Inflammatory macrophage treated with lipopolysaccharide for 4 hours (primary cell): ENCODE results near the gene RFX4.

Experiments used
- DNase-seq: peaks from one replicate; pipeline ENCODE4 v3.0.0-alpha.2; 2020

Gene RFX4

DNA sequence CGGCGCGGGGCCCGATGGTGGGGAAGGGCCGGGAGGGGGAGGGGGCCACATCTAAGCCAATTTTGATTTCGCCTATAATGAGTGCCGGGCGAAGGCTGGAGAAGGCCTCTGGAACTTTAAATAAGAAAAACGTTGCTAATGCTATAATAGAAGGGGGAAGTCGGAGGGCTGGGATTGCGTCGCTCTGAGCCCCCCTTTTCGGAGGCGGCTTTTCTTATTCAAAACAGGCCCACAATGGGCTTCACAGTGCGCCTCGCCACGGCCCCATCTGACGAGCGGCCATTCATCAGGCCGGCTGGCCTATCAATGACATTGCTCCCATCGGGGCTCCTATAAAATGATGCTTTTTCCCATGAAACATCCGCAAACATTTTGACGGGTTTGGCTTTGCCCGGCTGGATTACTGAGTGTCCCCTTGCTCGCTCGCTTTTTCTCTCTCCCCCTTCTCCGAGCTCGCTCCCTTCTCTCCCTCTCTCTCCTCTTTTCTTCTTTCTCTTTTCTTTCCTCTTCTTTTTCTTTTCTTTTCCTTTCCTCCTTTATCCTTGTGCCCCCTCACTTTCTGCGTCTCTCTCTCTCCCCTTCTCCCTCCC lies at the start of gene RFX4:
Gene RFX4, plus strand, starts transcription at position 364 of the 590 bp plus-strand sequence. CDS start 317 bp downstream, outside the sequence.
- no peak for DNase-seq

DNA sequence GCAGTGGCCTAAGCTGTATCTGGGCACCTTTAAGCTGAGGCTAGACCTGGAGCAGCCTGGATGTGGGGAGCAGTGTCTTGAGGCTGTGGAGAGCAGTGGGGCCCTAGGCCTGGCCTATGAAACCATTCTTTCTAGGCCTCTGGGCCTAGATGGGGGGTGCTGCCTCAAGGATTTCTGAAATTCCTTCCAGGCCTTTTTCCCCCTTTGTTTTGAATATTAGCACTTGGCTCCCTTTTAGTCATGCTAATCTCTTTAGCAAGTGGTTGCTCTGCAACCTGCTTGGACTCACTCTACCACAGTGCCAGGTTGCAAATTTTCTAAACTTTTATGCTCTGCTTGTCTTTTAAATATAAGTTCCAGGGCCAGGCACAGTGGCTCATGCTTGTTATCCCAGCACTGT lies 41.6 kb upstream of the RFX4 start:
- no peak for DNase-seq

DNA sequence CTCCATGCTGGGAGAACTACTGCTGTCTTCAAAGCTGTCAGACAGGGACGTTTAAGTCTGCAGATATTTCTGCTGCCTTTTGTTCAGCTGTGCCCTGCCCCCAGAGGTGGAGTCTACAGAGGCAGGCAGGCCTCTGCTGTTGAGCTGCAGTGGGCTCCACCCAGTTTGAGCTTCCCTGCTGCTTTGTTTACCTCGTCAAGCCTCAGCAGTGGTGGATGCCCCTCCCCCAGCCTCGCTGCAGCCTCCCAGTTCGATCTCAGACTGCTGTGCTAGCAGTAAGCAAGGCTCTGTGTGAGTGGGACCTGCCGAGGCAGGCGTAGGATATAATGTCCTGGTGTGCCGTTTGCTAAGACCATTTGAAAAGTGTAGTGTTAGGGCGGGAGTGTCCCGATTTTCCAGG lies 31.4 kb upstream of the RFX4 start:
- no peak for DNase-seq

DNA sequence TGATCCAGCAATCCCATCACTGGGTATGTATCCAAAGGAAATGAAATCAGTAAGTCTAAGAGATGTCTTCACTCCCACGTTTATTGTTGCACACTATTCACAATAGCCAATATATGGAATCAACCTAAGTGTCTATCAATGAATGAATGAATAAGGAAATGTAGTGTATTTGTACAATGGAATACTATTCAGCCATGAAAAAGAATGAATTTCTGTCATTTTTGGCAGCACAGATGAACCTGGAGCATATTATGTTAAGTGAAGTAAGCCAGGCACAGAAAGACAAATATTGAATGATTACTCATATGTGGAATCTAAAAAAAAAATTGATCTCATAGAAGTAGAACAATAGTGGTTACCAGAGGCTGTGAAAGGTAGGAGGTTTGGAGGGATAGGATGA lies 30.6 kb upstream of the RFX4 start:
- no peak for DNase-seq

DNA sequence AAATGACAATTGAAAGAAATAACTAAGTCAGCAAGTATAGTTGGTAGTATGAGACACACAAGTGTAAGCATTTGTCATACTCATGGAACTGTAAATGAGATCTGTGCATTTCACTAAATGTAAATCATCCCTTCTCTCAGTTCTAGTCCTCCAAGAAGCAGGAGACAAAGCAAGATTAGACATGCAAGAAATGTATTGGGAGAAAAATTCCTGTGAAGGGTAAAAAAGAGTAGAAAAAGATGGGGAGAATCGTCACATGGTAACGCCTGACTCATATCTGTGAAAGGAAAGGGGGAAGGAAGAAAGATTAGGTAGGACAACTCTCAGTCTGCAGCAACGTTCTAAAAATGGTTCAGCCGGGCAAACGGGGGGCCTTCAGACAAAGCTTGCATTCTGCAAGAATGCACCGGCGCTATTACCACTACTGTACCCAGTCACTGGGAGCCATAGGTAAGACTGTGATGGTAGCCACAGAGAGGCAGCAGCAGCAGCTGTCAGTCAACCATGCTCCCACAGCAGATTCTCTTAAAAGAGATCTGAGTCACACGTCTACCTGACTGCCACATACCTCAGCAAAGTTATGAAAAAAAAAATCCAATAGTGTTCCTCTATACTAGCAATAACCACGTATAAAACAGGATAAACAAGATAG lies 18.0 kb upstream of the RFX4 start:
- no peak for DNase-seq

DNA sequence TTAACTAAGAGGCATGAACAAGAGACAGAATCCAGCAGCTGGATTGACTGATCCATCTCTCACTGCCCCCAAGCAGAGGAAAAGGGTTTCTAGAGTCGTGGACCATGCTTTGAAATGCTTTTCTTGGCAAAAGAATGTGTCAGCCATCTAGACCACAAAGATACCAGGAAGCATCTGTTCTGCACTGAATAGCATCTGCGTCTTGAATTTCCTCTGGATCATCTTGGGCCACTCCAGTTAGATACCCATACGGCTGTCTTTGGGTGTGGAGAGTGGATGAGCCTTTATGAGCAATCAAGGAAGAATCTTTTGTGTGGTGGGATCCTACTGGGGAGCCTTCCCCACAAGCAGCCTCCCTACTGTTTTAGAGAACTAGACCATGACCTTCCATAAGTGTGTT lies 16.0 kb upstream of the RFX4 start:
- no peak for DNase-seq

DNA sequence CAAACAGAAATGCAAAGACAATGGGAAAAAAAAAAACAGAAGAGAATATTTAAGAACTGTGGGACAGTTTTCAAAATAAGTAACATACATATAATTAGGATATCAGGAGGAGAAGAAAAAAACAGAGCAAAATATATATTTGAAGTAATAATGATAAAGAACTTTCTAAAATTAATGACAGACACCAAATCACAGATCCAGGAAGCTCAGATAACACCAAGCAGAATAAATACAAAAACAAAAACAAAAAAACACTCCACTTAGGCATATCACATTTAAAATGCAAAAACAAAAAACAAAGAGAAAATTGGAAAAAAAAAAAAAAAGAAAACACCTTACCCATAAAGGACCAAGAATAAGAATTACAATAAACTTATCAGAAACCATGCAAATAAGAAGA lies 9.6 kb upstream of the RFX4 start:
- no peak for DNase-seq

DNA sequence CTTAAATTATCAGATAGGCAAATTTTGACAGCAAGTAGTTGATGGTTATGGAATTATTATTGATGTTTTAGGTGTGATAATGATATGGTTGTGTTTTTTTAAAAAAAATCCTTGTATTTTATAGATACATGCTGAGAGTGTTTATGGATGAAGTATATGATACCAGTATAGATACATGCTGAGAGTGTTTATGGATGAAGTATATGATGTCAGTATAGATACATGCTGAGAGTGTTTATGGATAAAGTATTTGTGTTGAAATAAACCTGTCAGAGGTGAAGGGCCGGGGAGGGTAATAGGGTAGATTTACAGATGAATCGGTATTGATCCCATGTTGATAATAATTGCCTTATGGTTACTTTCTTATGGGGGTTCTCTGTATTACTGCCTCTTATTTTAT lies 6.0 kb upstream of the RFX4 start:
- no peak for DNase-seq

DNA sequence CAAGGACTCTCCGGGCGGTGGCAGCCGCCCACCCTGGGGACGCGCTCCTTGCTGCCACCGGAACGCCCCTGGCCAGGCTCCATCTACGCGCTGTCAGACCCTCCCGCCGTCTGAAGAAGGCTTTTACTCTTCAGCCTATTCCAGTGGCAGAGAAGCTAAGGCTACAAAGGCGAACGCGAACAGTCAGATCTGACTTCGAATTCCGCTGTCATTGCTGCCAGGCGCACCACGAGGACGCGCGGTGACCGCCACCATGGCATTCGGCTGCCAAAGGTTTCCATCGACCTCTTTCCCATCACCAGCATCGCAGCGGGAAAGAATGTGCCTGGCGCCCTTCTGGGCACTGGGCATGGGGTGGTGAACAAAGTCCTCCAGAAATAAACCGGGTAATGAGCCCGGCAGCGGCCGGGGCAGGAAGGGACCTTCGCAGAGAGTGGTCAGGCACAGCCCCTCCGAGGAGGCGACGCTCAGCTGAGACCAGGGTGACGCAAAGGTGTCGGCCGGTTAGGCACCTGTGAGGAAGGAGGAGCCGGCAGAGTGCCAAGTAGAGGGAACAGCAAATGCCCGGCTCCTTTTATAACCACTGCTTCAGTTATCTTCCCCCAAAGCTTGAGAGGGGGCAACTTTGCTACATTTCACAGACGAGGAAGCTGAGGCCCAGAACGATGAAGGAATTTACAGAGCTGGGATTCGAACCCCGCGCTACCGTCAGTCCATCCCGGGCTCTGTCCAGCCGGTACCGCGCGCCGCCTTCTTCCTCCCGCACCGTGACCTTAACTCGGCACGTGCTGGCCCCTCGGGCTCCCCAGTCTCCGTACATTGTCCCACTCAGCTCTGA lies 1.9 kb upstream of the RFX4 start:
- DNase-seq: no peak

DNA sequence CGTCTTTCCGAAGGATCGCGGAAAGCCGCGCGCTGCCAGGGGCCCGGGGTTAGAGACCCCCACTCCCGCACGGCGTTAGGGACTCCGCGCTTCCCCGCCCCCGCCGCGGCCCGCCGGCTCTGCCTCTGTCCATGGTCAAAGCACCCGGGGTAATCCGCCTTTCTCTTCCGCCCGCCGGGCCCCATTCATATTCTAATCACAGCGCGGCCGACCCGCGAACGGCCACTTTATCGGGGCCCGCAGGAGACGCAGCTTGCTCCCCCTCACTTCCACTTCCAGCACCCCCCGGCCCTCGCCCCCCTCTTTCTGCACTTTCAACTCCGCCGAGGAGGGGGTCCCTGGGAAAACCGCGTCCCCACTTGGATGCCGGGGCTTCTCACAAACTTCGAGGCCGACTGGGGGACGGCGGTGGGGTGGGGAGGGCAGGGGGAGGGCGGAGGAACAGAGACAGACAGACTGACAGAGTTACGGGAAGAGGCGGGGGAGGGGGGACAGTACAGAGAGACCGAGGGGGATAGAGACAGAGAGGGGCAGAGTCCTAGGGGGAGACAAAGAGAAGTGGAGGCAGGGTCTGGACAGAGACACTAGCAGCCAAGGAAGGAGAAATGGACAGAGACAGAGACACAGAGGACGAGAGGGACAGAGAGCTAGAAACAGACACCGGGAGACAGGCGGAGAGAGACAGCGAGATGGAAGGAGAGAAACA lies 1.1 kb upstream of the RFX4 start:
- no peak for DNase-seq

DNA sequence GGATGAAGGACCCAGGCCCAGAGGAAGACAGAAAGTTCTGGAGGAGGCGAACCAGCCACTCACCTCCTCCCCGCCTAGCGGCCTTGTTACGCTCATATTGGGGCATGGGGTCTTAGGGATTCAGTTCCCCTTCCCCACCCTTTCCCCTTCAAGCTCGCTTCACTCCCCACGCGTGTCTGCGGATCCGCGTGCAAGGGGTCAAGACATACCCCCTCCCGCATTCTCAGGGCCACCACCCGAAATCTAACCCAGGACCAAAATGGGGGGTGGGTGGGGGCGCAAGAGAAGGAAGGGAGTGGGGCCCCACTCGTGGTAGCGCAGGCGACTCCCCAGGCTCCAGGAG lies 584 bp upstream of the RFX4 start:
- no peak for DNase-seq

DNA sequence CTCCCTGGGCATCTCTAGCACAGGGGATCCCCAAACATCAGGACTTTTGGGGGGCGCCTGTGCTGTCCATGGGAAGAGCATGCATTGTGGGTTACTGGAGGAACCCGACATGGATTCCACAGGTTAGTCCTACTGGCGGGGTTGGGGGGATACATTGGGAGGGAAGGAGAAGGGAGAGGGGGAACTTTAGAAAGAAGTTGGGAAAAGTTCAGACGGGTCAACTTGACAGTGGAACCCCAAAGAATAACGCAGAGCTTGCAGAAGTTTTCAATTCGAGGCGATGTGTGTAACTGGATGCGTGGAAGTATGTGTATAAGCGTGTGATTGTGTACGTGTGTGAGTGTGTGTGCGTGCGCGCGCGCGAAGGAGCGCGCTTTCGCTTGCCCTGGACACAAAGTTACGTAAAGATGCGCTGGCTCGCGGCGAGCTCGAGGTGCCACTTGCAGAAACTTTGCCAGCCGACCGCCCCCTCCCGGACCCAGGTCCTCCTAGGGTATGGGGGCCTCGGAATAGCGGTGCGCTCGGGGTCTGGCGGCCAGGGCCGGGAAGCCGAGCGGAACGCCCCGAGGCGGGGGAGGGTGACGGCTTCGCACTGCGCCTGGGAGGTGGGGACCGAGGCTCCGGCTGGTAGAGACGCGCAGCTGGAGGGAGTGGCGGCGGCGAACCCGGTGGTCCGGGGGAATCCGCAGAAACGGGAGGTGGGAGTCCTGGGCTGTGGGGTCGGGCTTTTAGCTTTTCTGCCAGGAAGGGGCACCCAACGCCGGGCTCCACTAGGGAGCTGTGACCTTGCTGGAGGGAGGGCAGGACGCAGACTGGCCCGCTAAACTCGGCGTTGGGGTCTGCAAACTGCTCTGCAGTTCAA lies 669 bp downstream of the RFX4 start:
- no peak for DNase-seq

DNA sequence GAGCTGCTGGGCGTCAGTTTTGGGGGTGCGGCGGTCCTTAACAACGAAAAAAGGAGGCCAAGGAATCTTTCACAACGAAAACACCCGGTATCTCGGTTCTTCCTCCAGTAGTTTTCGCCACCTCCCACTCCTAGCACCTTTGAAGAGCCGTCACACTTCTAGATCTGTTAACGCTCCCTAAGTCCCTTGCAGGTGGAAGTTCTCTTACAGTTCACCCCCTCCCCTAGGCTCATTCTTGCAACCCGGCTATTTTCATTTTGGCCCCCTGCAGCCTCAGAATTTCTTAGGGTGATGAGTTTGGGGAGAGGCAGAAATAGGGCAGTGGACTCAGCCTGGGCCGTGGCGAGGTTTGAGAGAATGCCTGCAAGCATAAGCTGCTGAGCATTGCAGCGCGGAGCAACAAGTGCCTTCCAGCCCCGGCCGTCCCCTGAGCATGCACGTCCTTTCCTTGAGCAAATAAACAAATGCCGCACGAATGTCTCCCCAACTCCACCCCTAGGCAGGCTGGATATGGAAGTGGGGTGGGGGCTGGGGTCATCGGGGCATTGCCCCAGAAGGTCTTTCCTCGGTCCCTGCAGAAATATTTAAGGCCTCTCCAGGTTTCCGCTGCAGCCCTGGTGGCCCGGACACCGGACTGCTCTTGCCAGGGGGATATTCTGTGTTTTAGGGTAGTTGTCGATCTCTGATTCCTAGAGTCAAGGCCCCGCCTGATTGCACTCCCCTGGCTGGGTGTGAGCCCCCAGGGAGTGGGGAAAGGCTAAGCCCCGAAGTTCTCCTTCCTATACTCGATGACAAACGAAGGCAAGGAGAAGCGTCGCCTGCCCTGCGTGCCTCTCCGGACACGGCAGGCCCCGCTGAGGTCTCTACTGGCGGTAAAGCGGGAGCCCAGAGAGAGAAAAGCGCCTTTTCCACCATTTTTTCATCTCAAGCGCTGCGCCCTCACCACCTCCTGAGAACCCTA lies 1.6 kb downstream of the RFX4 start:
- no peak for DNase-seq

DNA sequence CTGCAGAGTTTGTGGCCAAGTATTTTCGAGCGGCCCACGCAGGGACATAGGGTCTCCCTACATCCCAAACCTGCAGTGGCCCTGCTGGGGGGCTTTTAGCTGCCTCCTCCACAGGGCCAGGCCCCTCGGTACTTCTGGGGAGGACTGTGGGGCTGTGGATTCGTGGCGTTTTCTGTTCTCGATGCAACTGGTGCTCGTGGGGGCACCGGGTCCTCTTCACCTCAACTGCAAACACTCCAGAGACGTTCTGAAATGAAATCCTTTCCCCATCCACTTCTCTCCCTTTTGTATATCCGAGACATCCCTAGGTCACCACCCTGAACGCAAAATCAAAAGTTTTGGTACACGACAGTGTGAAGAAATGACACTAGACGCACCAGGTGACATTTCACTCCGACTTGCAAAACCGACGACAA lies 2.3 kb downstream of the RFX4 start:
- DNase-seq: no peak

DNA sequence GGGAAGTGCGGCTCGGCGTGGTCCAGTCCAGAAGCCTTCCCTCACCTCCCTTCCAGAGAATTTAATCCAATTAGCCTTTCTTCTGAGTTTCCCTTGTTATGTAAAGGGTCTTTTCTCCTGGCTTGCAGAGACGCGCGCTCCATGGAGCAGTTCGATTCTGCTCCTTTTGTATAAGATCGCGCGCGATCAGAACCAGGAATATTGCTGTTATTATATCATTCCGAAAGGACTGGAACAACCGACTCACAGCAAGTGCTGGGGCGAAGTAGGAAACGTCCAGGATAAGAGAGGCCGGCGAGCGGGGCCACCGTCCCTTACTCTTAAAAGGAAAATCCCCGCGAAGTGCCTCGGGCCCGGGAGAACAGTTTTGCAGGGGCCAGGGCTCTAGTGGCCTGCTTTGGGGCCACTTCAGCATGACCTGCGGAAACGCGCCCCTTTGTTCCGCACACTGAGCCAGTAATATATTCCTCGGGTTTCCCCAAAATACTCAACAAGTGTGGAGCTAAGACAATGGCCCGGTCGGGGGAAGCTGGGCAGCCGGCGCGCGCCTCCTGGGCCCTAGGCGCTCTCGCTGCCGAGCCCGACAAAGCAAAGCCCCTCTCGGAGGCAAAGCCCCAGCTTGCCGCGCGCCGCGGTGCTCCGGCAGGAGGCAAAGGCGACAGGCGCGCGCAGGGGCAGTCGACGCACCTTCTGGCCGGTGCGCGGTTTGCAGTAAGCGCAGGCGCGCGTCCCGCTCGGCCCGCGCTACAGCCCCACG lies 2.9 kb downstream of the RFX4 start:
- DNase-seq: no peak

DNA sequence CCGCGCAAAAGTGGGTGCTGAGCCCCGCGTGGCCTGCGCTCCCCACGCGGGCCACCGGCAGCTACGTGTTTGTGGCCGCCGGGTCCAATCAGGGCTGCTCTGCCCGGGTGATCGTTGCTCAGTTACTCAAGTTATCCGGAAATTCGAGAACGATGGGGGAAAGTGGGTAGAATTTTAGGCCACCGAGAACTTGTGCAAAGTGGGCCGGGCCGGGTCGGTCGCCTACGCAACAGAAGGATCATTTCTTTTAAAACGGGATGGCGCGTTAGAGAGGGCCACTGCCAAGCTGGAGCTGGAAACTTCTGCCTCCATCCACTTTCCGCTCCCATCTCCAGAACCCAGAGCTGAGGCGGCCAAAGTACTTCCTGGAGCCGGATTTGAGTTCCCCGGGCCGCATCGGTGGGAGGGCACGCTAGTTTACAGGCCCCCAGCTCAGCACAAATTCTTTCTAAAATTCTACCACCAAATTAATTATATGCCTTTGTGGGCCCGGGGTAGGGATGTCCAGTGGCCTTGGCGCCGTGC lies 3.5 kb downstream of the RFX4 start:
- no peak for DNase-seq

DNA sequence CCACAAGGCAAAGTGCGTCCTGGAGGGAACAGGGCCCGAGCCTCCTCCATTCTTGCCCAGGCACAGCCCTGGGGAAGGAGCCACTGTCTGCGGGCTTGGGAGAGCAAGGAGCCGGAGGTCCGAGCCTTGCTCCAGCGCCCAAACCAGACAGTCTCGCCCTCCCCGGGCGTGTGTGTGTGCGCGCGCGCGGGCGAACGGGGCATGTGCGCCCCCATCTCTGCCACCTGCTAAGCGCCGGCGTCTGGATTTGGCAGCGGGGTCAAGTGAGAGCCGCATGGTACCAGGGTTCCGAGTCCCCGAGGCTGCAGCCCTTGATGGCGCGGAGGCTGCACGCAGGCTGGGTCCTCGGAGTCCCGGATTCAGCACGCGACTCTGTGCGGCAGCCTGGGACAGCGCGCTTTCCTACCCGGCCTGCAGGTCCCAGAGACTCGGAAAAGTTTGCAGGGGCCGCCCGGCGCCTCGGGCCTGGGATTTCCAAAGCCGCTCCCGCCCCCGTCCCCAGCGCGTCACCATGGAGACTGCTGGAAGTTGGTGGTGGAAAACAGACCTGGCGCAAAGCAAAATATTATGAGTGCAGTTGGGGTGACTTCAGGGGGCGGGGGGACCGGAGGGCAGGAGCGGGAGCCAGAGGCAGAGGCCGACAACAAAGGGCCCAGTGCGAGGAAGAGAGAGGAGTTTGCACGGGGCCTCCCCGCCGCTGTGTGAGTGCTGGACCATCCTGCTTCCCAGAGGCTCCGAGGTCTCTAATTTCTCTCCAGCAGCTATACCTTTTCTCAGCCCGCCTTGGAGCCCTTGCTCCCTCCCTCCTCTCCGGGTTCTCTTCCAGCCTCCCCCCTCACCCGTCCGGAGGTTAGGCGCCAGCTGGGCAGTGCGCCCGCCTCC lies 4.2 kb downstream of the RFX4 start:
- no peak for DNase-seq

DNA sequence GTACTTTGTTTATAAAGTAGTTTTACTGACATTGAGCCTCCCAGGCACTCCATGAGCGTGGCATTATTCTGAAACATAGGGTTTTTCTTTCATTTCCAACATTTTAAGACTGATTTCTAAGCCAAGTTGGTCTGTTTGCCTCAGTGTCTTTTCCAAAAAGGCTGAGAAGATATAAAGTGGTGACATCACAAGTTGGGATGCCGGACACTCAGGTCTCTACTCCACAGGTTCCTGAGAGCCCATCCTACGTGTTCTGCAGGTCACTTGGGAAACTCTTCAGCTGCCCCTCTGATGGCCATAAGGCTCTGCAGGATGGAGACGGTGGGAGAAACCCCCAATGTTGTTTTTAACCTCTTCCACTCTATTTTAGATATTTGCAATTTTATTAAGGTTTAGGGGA lies 6.0 kb downstream of the RFX4 start:
- no peak for DNase-seq

DNA sequence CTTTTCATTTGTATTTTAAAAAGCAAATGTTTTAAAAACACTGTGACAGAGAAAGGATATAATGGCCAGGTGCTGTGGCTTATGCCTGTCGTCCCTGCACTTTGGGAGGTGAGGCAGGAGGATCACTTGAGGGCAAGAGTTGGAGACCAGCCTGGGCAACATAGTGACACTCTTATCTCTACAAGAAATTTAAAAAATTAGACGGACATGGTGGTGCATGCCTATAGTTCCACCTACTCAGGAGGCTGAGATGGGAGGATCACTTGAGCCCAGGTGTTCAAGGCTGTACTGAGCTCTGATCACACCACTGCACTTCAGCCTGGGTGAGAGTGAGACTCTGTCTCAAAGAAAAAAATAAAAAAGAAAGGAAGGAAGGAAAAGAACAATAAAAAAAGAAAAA lies 7.8 kb downstream of the RFX4 start:
- no peak for DNase-seq
